GM18858 (cell line): ENCODE results near the gene MCCC1.
"Not testable (repeated sequence)": the region's sequence is repeated elsewhere in the genome, so short reads cannot be mapped to it uniquely, and the experiment has no call there.

ENCODE experiments used
- ATAC-seq: cut with Tn5 transposase; IDR thresholded peaks from one replicate; pipeline ENCODE4 v1.9.1; 2021; ENCODE audit not compliant: unreplicated experiment

MCCC1 gene

DNA sequence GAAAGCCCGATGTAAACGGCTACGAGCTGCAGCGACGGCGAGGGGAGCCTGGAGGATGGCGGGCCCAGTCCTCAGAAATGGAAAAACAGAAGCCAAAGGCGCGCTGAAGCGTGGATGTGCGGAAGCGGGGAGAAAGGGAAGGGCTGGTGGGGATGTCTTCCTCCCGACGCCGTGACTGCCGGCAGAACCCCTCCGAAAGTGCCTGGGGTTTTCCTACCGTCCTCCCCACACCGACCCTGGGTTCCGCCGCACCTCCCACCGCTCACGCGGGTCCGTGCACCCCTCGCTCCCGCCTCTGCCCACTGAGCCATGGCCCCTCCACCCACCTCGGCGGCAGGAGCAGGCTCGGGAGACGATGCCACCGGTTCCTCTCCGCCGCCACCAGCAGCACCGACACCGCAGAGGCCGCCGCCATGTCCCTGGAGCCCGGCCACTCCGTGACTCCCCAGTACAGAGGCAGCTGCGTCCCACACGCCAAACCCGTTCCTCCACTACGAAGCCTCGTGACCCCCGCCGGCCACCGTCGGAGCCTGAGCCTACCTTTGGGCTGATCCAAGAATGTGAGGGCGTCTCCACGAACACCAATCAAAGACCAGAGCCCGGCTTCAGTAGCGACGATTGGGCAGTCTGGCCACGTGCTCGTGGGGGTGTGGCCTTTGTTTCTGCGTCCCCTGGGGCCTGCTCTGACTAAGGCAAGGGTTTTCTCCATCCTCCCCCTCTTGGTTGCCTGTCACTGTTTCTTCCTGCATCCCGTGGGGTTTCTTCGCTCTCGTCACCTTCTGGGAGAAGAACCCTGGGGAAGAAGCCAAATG lies at the start of gene MCCC1:
MCCC1 (minus strand) TSS at position 471 of the 812 bp plus-strand sequence; CDS start at position 415, 56 bp downstream.
- ATAC-seq: peak; percentile 98

DNA sequence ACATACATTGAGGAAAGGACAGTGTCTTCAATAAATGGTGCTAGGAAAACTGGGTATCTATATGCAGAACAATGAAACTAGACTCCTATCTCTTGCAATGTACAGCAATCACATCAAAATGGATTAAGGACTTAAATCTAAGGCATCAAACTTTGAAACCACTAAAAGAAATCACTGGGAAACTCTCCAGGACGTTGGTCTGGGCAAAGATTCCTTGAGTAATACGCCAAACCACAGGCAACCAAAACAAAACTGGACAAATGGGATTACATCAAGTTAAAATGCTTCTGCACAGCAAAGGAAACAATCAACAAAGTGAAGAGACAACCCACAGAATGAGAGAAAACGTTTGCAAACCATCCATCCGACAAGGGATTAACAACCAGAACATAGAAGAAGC lies 48.8 kb upstream of the MCCC1 start:
- ATAC-seq: no peak

DNA sequence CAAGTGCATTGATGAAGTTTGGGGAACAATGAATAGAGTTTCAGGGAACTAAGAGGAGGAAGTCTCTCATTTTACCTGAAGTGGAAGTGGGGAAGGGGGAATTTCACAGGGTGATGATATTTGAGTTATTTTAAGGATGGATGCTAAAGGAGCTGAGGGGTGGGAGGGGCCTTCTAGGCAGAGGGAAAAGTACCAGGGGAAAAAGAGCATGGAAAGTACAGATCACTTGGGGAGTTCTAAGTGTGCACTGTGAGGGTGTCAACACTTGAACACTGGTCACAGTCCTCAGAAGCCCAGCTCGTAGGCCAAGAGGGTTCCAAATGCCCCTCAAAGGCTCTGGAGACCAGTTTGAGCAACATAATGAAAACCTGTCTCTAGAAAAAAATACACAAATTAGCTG lies 45.1 kb upstream of the MCCC1 start:
- ATAC-seq: no peak

DNA sequence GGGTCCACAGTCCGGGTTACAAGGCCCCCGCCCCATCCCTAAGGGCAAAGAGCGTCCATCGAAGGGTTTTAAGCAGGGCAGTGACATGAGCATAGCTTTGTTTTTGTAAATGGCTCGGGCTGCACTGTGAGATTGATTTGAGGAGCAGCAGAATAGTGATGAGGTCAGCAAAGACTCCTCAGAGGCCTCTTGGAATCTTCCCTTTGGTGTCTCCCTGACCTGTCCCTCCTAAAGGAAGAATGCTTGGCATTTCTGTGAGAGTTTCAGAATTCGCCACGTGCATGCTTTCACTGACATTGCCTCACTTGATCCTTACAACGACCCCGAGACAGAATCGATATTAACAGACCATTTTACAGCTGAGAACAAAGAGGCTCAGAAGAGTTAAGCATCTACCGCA lies 42.9 kb upstream of the MCCC1 start:
- ATAC-seq: no peak

DNA sequence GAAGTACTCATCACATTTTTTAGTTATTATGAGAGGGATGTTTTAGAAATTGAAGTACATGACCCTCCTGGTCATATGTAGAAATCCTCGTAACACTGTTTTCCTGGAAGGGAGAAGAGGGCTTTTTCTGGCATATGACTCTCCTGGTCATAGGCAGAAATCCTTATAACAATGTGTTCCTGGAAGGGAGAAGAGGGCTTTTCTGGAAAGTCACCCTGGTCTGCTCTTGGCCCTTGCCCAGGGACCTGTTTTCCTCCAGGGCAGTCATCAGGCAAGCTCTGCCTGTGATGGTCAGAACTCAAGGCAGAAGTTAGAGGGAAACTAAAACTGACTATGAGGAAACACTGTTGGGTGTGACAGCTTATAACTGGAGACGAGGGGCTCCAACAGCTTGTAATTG lies 35.5 kb upstream of the MCCC1 start:
- no peak for ATAC-seq

DNA sequence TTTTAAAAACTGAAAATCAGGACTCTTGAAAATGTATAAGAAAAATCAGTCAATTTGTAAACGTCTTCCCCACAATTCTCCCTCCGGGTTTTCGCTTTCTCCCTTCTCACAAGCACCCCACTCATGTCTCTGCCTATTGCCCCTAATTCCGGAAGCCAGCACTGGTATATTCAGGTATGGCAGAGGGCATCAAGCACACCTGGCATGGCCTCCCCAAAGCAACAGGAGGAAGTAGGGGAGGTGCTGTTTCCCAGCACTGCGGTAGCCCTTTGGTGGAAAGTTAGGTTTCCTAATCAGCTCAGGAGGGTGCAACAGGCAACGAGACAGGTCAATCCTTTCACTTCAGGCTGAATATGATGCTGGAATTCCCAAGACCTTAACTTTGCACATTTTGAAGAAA lies 33.1 kb upstream of the MCCC1 start:
- no peak for ATAC-seq

DNA sequence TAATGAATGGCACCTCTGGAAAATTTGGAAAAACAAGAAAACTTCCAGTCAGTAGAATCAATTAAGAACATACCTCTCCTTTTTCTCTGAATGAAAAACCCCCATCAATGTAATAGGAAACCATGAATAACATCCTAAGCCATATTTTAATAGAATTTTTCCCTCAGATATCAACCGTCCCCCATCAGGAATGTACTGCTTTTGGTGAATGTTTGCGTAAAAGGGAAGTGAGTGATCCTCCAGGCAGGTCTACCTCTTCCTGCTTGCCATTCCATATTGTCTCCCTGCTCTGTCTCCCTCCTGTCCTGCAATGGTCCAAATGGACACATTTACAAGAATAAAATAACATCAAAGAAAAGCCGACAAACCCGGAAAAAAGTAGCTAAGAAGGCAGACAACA lies 32.4 kb upstream of the MCCC1 start:
- no peak for ATAC-seq

DNA sequence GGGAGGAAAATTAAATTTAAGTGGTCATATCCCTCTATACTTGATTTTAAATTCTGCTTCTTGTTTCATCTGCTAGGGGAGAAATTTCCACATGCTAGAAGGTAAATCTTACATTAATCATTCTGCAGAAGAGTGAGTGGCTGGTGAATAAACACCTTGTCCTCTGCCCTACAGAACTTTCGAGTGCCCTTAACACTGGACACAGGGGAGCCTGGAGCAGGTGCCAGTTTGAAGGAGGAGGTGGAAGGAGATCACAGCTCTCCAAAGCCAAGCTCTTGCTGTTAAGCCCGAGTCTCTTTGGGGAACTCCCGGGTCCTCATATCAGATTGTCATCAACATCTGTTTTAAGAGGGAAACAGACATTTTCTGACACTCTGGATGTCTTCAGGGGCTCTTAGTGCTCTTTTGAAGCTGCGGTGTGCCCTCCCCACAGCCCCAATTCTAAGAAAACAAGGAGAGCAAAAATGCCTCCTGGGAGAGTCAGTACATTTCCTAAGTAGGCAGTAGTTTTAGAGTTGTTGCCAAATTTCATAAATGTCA lies 32.0 kb upstream of the MCCC1 start:
- no peak for ATAC-seq

DNA sequence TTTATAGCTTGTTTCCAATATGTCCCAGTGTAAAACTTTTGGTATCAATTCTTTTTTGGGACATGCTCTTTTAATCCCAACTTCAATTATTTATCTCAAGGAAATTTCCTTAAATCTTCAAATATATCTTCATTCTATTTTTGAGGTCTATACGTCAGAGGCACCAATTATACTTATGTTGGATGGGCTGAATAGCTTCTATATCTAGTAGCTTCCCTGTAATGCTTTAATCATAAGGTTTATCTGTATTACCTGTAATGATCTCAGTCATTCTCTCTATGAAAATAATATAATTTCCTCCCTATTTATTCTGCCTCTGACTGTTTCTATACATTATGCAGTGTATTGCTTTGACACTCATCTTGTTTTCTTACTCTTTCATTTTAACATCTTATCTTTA lies 29.9 kb upstream of the MCCC1 start:
- no peak for ATAC-seq

DNA sequence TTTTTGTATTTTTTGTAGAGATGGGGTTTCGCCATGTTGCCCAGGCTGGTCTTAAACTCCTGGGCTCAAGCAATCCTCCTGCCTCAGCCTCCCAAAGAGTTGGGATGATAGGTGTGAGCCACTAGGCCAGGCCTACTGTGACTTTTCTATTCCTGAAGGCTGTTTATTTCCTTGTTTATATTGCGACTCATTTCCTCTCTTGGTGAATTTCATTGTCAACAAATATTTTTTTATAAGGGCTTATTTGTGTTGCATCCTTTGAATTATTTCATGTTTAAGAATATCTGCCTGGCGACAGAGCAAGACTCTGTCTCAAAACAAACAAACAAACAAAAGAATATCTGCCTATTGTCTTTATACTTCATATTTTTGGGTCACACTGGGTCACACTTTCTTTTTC lies 29.4 kb upstream of the MCCC1 start:
- ATAC-seq: no peak

DNA sequence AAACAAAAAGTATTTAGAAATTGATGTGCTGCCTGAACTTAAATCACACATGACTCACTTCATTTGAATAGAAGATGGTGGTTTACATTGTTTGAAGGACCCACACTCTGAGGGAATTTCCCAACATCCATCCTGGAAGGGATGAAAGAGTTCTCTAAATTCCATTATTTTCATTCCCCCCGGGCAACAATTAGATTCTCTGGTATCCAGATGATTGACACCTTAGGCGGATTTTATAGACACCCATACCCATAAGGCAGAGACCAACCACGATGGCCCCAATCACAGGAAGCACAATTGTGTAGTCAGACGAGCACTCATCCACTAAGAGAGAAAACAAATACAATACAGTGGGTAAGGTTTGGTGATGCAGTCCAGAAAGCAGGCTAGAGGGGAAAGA lies 24.6 kb upstream of the MCCC1 start:
- ATAC-seq: no peak

DNA sequence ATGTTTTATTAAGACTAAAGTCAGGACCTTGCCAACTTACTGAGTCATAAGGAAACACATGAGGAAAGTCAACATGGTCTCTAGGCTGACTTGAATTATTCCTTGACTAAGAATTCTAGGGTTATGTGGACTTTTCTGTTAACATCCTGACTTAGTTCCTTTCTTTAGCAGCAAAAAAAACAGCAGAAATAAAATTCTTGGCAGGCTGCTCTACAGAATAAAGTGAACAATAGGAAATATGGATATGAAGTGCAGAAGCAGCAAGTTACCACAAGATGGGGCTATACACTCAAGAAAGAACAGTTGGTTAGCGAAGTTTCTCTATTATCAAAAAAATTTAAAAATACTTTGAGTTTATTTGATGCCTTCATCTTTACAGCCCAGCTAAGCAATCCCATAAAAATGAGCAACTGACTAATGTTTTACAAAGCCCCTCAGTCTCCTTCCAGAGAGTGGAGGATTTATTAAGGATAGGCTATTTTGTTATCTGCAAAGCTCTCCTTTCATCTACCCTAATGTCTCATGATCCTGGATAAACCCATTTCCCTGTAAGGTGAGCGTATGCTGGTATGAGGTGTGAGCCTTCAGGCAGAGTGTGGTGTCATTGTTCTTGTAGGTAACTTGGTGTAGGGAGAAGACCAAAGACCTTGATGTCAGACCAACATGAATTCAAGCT lies 23.1 kb upstream of the MCCC1 start:
- ATAC-seq: peak; percentile 46

DNA sequence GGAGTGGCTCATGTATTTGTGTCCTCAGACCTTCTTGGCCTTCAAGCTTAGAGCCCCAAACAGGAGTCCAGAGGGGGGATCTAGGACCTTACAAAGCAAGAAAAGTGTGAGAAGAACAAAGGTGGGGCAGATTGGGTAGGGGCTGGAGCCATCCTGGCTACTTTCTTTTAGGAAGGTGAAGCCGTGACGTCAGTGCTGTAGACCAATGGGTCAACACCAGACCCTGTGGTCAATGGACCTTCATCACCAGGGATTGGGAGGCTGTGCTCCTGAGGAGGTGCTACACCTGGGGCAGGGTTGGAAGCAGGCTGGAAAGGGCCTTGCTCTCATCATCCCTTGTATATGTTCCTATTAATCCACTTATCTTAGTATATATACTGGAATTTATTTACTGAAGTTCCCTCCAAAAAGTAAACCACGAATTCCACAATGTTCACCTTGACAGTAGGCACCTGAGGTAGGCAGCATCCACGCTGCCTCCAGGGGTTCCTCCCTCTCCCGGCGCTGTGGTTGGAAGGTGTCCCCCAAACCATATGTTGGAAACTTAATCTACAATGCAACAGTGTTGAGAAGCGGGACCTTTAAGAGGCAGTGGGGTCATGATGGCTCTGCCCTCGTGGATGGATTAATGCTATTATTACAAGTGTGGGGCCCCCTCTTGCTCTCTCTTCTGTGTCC lies 21.4 kb upstream of the MCCC1 start:
- no peak for ATAC-seq

DNA sequence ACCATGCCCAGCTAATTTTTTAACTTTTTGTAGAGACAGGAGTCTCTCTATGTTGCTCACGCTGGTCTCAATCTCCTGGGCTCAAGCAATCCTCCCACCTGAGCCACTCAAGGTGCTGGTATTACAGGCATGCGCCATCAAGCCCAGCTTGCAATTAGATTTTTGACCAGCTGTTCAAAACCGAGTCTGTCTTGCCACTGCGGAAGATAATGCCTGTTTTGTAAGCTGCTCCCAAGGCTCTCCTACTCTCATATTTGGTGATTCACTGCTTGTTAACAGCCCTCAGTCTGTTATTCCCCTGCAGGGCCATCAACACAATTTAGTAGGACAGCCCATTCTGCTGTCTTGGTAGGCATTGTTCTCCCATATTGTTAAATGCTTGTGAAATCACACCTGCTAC lies 17.8 kb upstream of the MCCC1 start:
- ATAC-seq: no peak

DNA sequence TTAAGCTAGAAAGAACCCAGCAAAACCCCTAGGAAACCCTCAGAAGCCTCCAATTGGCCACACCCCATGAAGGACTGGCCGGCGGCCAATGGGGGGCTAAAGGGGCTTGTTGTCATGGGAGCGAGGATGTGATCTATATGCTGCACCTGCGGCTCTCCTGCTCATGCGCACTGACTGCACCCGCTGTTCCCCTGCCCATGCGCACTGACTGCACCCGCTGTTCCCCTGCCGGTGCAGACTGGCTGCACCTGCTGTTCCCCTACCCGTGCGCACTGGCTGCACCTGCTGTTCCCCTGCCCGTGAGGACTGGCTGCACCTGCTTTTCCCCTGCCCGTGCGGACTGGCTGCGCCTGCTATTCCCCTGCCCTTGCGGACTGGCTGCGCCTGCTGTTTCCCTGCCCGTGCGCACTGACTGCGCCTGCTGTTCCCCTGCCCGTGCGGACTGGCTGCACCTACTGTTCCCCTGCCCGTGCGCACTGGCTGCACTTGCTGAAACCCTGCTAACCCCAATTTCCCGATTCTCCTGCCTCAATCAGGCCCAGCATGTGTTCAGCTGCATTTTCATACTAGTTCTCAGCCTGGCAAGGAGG lies 16.8 kb upstream of the MCCC1 start:
- peak; percentile 75 for ATAC-seq

DNA sequence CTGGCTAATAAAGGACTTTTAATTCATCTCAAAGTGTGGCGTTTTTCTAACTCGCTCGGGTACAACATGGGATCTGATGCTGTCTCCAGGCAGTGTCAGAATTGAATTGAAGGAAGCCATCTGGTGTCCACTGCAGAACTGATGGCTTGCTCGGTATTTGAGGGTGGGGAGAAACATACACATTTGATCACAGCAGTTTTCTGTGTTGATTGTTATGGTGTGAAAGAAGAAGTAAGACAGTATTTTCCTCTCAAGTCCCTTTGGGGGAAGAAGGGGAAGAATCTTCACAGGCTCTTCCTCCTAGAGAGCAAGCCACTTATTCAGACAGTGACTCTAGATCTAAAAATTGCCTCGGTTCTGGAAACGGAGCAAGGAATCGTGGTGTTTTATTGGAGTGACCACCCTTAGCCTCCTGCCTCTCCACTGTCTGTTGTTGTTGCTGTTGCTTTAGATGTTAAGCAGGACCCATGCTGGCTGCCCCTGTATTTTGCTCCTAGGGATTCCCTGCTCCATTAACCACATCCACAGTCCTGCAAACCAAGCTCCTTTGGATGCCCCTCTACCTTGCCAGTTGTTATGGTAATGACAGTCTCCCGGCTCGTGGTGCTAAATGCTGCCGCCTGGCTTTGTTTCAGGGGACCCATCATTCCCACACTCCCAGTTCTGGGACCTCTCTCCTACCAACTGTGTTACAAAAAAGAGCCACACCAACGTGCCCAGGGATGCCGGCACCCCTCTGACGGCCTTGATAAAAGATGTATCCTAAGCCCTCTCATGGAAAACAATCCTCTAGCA lies 15.3 kb upstream of the MCCC1 start:
- ATAC-seq: no peak

DNA sequence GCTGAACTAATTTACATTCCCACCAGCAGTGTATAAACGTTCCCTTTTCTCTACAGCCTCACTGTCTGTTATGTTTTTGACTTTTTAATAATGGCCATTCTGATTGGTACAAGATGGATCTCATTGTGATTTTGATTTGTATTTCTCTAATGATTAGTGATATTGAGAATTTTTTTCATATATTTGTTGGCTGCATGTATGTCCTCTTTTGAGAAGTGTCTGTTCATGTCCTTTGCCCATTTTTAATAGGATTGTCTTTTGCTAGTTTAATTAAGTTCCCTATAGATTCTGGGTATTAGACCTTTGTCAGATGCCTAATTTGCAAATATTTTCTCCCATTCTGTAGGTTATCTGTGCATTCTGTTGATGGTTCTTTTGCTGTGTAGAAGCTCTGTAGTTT lies 10.6 kb upstream of the MCCC1 start:
- ATAC-seq: not testable (repeated sequence)

DNA sequence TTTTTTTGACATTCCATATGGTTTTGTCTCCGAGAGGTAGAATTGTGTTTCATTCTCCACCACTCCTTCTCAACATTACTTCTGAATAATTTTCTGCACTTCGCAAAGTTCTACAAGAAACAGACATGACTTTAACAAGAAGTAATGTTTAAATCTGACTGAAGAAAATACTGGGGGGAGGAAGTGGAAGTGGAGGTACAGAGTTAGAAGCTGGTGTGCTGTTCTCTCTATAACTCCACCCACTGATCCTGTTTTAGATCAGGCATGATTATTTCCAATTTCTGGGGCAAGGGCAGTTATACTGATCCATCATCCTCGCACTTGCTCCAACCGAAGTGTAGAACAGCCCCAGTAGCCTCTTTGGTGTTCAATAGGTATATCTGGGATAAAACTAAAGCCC lies 9.2 kb upstream of the MCCC1 start:
- ATAC-seq: no peak

DNA sequence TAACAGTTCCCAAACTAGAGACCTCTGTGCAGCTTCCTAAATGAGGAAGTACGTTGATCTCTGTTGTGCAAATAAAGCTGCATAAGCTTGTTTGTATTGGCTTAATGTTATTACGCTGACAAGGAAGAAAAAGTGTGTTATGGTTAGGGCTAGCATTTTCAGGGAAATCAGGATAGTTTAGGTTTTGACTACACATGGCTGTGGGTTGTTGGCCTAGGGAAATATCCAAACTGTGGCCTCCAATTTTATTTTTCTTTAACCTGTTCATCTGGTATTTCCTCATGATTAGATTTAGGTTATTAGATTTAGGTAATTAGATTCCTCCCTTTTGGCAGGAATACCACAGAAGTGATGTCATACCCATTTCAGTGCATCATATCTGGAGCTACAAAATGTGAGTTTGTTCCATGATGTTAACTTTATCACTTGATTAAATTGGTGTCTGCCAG lies 8.7 kb upstream of the MCCC1 start:
- ATAC-seq: no peak

DNA sequence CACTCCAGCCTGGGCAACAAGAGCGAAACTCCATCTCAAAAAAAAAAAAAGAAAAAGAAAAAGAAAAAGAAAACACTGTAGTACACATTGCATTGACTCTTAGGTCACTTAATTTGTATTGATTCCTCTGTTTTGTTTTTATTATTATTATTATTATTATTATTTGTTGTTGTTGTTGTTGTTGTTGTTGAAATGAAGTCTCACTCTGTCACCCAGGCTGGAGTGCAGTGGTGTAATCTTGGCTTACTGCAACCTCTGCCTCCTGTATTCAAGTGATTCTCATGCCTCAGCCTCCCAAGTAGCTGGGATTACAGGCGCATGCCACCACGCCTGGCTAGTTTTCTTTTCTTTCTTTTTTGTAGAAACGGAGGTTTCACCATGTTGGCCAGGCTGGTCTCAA lies 8.1 kb upstream of the MCCC1 start:
- not testable (repeated sequence) for ATAC-seq

DNA sequence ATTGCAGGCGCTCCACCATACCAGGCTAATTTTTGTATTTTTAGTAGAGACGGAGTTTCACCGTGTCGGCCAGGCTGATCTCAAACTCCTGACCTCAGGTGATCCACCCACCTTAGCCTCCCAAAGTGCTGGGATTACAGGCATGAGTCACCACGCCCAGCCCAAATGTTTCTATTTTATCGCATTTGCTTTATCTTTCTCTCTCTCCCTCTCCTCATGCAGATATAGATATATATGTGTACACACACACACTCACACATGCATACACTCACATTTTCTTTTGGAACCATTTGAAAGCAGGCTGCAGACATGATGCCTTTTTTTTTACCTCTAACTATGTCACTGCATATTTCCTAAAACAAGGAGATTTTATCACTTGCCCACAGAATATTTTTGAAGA lies 7.3 kb upstream of the MCCC1 start:
- no peak for ATAC-seq
